Measurements from ENCODE around the gene SFTA2.

- TF ChIP-seq CTCF (IDR thresholded peaks at IDR 0.05 in 8 of 11, conservative IDR thresholded peaks at IDR 0.05 in 3 of 11) (no peak), POLR2A (IDR thresholded peaks at IDR 0.05) (no peak)
Observed at GRCh38 chr6:30922447-30922852, 9.5 kb downstream of the SFTA2 start.

Data from spleen (tissue), 7 donors.